OCI-LY3 (cell line): ENCODE results near the gene ADARB2.
"Not testable (repeated sequence)": the region's sequence is repeated elsewhere in the genome, so short reads cannot be mapped to it uniquely, and the experiment has no call there.

ENCODE experiments used
- H2AFZ ChIP-seq: fragments of 200-600, 300-600 bp; shearing (Covaris generic); 2 replicates; pipeline ENCODE4 v1.6.0; 2014; ENCODE audit warnings: antibody characterized with exemption, low read depth, low read length
- H3K27ac ChIP-seq: fragments of 200-600, 300-600 bp; sonication (generic); 2 replicates; pipeline ENCODE4 v1.5.1; 2014; ENCODE audit warnings: mild to moderate bottlenecking, low read length, moderate library complexity, mixed read lengths
- H3K27me3 ChIP-seq: fragments of 200-600, 300-600 bp; sonication (generic); 2 replicates; pipeline ENCODE4 v1.6.1; 2014; ENCODE audit warnings: low read depth, low read length, mixed read lengths
- H3K36me3 ChIP-seq: fragments of 200-600, 300-600 bp; sonication (generic); replicated peaks from 2 replicates; pipeline ENCODE3; 2014; ENCODE audit warnings: low read depth, low read length, mixed read lengths
- H3K4me1 ChIP-seq: fragments of 300-600, 200-600 bp; sonication (generic); 2 replicates; pipeline ENCODE4 v1.6.1; 2014; ENCODE audit warnings: low read length, mixed read lengths
- H3K4me2 ChIP-seq: fragments of 200-600, 300-600 bp; sonication (generic); 2 replicates; pipeline ENCODE4 v1.6.1; 2014; ENCODE audit warnings: low read length, mixed read lengths
- H3K4me3 ChIP-seq: fragments of 300-600, 200-600 bp; sonication (generic); 2 replicates; pipeline ENCODE4 v1.5.1; 2014; ENCODE audit warnings: antibody characterized with exemption, mild to moderate bottlenecking, low read length, moderate library complexity
- H3K79me2 ChIP-seq: fragments of 300-600, 200-600 bp; shearing (Covaris generic); 2 replicates; pipeline ENCODE4 v1.6.1; 2014; ENCODE audit warnings: mild to moderate bottlenecking, low read length, mixed read lengths
- H3K9ac ChIP-seq: fragments of 300-600, 200-600 bp; shearing (Covaris generic); 2 replicates; pipeline ENCODE4 v1.6.0; 2014; ENCODE audit warnings: mild to moderate bottlenecking, low read length, moderate library complexity
- H3K9me3 ChIP-seq: fragments of 200-600, 300-600 bp; shearing (Covaris generic); 2 replicates; pipeline ENCODE4 v1.6.1; 2014; ENCODE audit warnings: low read length, mixed read lengths; ENCODE audit not compliant: insufficient read depth
- H4K20me1 ChIP-seq: fragments of 200-600, 300-600 bp; sonication (generic); 2 replicates; pipeline ENCODE4 v1.6.1; 2016; ENCODE audit warnings: low read length, mixed read lengths; ENCODE audit not compliant: insufficient read depth
- EZH2phosphoT487 ChIP-seq: fragments of 200-600 bp; shearing (Covaris generic); IDR thresholded peaks from 2 replicates; pipeline ENCODE4 v1.6.1; 2018; ENCODE audit warnings: antibody characterized with exemption, mixed run types, low read depth
- TF ChIP-seq, protein P1 (sequence below): fragments of 200-600, 300-600 bp; sonication (generic); IDR thresholded peaks from 2 replicates; pipeline ENCODE4 v1.5.1; 2014; ENCODE audit warnings: antibody characterized with exemption, low read length, low read depth

ADARB2 gene

DNA sequence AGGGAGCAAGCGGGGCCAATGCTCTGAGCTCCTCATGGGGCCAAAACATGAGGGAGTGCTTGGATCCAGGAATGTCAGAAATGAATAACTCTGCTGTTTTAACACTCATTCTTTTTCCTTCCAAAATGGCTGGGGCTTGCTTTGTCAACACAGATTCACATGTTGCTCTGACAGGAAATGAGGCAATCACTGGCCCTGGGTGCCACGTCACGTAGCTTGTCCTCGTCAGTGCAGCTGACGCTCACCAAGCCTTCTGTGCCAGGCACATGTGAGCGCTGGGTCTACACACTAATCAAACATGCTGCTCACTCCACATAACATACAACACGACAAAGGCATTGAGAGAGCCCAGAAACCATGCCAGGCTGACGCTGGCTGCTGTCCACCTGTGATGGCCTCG is 482.2 kb downstream of the ADARB2 start:
- H3K36me3 ChIP-seq, result no peaks in the 10 kb centered on the region
- H4K20me1 ChIP-seq, result no peaks in the 10 kb centered on the region
- no peak overlapping the region for H3K4me3 ChIP-seq
- no peaks in the 10 kb centered on the region for H3K4me1 ChIP-seq
- H2AFZ ChIP-seq, result no peak overlapping the region
- H3K4me2 ChIP-seq, result no peak overlapping the region
- no peaks in the 10 kb centered on the region for H3K9me3 ChIP-seq
- H3K27me3 ChIP-seq, result no peaks in the 10 kb centered on the region; the same call in 1 of the 2 replicates
- H3K27ac ChIP-seq, result no peak overlapping the region
- no peaks in the 10 kb centered on the region for H3K79me2 ChIP-seq
- TF ChIP-seq EZH2phosphoT487, result no peak
- no peak overlapping the region for H3K9ac ChIP-seq

DNA sequence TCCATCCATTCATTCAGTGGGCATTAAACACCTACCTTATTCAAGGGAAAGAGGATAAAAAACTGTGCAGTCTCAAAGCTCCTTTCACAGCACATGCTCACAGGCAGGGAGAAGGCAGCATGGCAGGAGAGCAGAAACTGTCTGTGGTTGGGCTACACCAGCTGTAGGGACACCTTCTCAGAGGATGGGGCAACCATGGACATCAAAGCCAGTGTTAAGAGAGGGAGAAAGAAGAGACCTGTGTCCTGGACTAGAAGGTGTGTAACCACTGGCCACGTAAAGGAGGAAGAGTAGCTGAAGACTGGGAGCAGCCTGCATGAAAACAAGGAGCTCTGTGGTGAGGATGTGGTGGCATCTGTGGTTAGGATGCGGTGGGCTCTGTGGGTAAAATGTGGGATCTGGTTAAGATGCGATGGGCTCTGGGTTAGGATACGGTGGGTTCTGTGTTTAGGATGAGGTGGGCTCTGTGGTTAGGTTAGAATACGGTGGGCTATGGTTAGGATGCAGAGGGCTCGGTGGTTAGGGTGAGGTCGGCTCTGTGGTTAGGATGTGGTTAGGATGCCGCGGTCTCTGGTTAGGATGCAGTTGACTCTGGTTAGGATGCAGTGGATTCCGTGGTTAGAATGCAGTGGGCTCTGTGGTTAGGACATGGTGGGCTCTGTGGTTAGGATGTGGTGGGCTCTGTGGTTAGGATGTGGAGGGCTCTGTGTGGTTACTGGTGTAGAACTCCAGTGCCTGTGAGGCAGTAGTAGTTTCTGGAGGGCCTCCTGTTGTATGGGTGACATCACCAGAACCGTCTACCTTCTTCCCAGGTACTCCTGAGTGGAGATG is 483.6 kb downstream of the ADARB2 start:
- no peaks in the 10 kb centered on the region for H3K9me3 ChIP-seq
- no peak overlapping the region for H3K9ac ChIP-seq
- H3K27ac ChIP-seq, result no peak overlapping the region
- no peaks in the 10 kb centered on the region for H3K79me2 ChIP-seq
- TF ChIP-seq, protein P1, sequence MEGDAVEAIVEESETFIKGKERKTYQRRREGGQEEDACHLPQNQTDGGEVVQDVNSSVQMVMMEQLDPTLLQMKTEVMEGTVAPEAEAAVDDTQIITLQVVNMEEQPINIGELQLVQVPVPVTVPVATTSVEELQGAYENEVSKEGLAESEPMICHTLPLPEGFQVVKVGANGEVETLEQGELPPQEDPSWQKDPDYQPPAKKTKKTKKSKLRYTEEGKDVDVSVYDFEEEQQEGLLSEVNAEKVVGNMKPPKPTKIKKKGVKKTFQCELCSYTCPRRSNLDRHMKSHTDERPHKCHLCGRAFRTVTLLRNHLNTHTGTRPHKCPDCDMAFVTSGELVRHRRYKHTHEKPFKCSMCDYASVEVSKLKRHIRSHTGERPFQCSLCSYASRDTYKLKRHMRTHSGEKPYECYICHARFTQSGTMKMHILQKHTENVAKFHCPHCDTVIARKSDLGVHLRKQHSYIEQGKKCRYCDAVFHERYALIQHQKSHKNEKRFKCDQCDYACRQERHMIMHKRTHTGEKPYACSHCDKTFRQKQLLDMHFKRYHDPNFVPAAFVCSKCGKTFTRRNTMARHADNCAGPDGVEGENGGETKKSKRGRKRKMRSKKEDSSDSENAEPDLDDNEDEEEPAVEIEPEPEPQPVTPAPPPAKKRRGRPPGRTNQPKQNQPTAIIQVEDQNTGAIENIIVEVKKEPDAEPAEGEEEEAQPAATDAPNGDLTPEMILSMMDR, result no peak
- TF ChIP-seq EZH2phosphoT487, result no peak
- no peaks in the 10 kb centered on the region for H3K4me1 ChIP-seq
- no peak overlapping the region for H3K4me2 ChIP-seq
- no peak overlapping the region for H3K4me3 ChIP-seq
- H3K36me3 ChIP-seq, result no peaks in the 10 kb centered on the region
- H3K27me3 ChIP-seq, result no peaks in the 10 kb centered on the region; the same call in 1 of the 2 replicates
- H4K20me1 ChIP-seq, result no peaks in the 10 kb centered on the region
- no peak overlapping the region for H2AFZ ChIP-seq

GRCh38 chr10:1251769-1252168 is 485.6 kb downstream of the ADARB2 start:
- no peak overlapping the region for H3K4me3 ChIP-seq
- no peaks in the 10 kb centered on the region for H4K20me1 ChIP-seq
- H3K9me3 ChIP-seq, result no peaks in the 10 kb centered on the region
- no peaks in the 10 kb centered on the region for H3K79me2 ChIP-seq
- no peak overlapping the region for H3K27ac ChIP-seq
- no peaks in the 10 kb centered on the region; the same call in 1 of the 2 replicates for H3K27me3 ChIP-seq
- H3K9ac ChIP-seq, result no peak overlapping the region
- no peak overlapping the region for H3K4me2 ChIP-seq
- H3K4me1 ChIP-seq, result no peaks in the 10 kb centered on the region
- H2AFZ ChIP-seq, result no peak overlapping the region
- no peaks in the 10 kb centered on the region for H3K36me3 ChIP-seq
- TF ChIP-seq, protein P1, result no peak
- no peak for TF ChIP-seq EZH2phosphoT487

DNA sequence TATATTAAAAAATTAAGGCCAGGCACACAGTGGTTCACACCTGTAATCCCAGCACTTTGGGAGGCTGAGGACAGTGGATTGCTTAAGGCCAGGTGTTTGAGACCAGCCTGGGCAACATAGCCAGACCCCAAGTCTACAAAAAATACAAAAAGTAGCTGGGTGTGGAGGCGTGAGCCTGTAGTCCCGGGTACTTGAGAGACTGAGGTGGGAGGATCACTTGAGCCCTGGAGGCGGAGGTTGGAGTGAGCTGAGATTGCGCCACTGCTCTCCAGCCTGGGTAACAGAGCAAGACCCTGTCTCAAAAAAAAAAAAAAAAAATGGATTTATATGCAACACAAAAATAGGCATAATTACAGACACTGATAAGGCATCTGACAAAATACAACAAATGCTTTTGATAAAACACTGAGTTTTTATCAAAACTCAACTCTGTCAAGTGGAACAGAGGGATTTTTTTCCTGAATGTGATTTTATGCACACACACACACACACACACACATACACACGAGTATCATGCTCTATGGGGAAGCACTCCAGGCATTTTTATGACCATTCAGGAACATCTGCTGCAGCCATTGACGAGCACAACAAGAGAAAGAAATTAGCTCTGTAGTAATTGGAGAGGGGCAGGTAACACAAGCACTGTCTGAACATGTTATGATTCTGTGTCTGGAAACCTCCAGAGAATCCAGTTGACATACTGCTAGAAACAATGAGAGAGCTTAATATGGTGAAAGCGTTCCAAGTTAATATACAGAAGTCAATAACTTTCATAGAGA is 488.0 kb downstream of the ADARB2 start:
- no peaks in the 10 kb centered on the region; the same call in 1 of the 2 replicates for H3K27me3 ChIP-seq
- TF ChIP-seq, protein P1, result no peak
- TF ChIP-seq EZH2phosphoT487, result no peak
- H3K79me2 ChIP-seq, result no peaks in the 10 kb centered on the region
- no peak overlapping the region for H3K27ac ChIP-seq
- no peak overlapping the region for H3K4me3 ChIP-seq
- H3K36me3 ChIP-seq, result no peaks in the 10 kb centered on the region
- no peak overlapping the region for H3K4me2 ChIP-seq
- H3K9ac ChIP-seq, result no peak overlapping the region
- no peaks in the 10 kb centered on the region for H3K9me3 ChIP-seq
- H3K4me1 ChIP-seq, result no peaks in the 10 kb centered on the region
- no peaks in the 10 kb centered on the region for H4K20me1 ChIP-seq
- H2AFZ ChIP-seq, result no peak overlapping the region

- not testable (repeated sequence) for H3K27me3 ChIP-seq, H3K9ac ChIP-seq, H3K36me3 ChIP-seq, H3K4me3 ChIP-seq, H3K79me2 ChIP-seq, H3K4me1 ChIP-seq, H4K20me1 ChIP-seq, H3K9me3 ChIP-seq, H3K4me2 ChIP-seq, H3K27ac ChIP-seq, H2AFZ ChIP-seq
Measured at GRCh38 chr10:1248262-1248630, 489.1 kb downstream of the ADARB2 start.
